WERI-Rb-1 (cell line): ENCODE data around the gene RUNX2.

Source experiments
- DNase-seq: peaks from one replicate; pipeline ENCODE4 v3.0.0-alpha.2; 2020
- H3K27ac ChIP-seq: fragments of 250-450 bp; sonication (Bioruptor Pico); 2 replicates; pipeline ENCODE4 v1.5.1; 2020; ENCODE audit warnings: mild to moderate bottlenecking, moderate library complexity
- H3K27me3 ChIP-seq: fragments of 250-450 bp; sonication (Bioruptor Pico); 2 replicates; pipeline ENCODE4 v1.5.1; 2021; ENCODE audit warnings: mild to moderate bottlenecking, low read depth, moderate library complexity; ENCODE audit not compliant: insufficient read depth, severe bottlenecking
- H3K36me3 ChIP-seq: fragments of 250-450 bp; sonication (Bioruptor Pico); 2 replicates; pipeline ENCODE4 v1.5.1; 2020; ENCODE audit warnings: mild to moderate bottlenecking, moderate library complexity
- H3K4me3 ChIP-seq: 2 replicates; pipeline ENCODE4 v1.5.1; 2011; ENCODE audit warnings: low read depth, mild to moderate bottlenecking, control low read depth, low read length
- H3K9me3 ChIP-seq: fragments of 250-450 bp; sonication (Bioruptor Pico); 2 replicates; pipeline ENCODE4 v1.5.1; 2021; ENCODE audit warnings: mild to moderate bottlenecking, moderate library complexity; ENCODE audit not compliant: severe bottlenecking
- TF ChIP-seq, protein P1 (sequence below): IDR thresholded peaks from 2 replicates; pipeline ENCODE4 v1.5.1; 2011; ENCODE audit warnings: low read depth, mild to moderate bottlenecking, control low read depth, inconsistent platforms, low read length

RUNX2 gene

DNA sequence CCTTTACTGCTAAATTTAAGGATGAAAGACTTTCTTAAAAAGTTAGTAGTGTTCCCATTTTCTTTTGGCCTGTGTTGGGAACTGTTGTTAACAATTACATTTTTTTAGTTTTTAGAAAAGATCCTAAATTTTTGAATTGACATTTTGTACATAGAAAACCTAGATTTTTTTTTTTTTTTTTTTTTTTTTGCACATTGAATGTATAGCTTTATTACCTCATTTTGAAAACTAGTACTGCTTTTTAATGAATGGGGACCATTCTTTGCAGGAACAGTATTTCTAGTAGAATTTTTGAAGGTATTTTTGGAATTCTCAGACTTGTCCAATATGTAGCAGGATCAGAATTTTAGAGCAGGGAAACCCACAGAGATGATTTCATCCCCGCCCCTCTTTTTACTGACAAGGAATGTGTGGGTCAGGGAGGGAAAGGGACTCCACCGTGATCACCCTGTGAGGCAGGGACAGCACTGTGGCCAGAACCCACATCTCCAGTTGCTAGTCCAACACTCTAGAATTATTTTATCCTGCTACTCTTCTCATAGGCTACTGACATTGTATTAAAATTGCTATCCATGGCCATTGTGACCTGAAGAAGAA is 204.0 kb downstream of the RUNX2 start:
- Histone ChIP-seq H3K27ac (no peak overlapping the region), H3K27me3 (no peaks in the 10 kb centered on the region), H3K36me3 (no peaks in the 10 kb centered on the region), H3K4me3 (no peak overlapping the region), H3K9me3 (no peaks in the 10 kb centered on the region)
- TF ChIP-seq, protein P1, sequence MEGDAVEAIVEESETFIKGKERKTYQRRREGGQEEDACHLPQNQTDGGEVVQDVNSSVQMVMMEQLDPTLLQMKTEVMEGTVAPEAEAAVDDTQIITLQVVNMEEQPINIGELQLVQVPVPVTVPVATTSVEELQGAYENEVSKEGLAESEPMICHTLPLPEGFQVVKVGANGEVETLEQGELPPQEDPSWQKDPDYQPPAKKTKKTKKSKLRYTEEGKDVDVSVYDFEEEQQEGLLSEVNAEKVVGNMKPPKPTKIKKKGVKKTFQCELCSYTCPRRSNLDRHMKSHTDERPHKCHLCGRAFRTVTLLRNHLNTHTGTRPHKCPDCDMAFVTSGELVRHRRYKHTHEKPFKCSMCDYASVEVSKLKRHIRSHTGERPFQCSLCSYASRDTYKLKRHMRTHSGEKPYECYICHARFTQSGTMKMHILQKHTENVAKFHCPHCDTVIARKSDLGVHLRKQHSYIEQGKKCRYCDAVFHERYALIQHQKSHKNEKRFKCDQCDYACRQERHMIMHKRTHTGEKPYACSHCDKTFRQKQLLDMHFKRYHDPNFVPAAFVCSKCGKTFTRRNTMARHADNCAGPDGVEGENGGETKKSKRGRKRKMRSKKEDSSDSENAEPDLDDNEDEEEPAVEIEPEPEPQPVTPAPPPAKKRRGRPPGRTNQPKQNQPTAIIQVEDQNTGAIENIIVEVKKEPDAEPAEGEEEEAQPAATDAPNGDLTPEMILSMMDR: no peak
- no peak for DNase-seq

DNA sequence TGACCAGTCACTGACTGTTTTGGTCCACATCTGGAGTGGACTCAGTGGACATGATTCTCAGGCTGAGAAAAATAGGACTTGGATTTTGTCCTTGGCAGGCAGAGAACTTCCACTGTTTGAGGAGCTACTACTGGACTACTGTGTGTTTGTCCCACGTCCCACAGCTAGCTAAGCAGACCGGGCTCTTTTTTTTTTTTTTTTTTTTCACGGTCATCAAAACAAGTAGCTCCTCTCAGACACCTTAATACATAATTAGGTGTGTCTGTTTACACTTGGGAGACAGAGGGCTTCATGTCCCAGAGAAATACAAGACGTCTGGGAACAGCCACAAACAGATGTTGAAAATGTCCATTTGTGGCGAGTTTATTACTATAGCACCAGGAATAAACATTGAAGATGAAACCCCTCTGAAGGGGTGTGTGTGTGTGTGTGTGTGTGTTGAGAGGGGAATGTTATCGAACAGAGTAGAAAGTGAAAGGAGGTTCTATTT is 204.6 kb downstream of the RUNX2 start:
- DNase-seq: no peak
- no peaks in the 10 kb centered on the region for H3K27me3 ChIP-seq
- no peaks in the 10 kb centered on the region for H3K36me3 ChIP-seq
- TF ChIP-seq, protein P1: no peak
- no peak overlapping the region for H3K4me3 ChIP-seq
- H3K9me3 ChIP-seq: no peaks in the 10 kb centered on the region
- no peak overlapping the region for H3K27ac ChIP-seq

DNA sequence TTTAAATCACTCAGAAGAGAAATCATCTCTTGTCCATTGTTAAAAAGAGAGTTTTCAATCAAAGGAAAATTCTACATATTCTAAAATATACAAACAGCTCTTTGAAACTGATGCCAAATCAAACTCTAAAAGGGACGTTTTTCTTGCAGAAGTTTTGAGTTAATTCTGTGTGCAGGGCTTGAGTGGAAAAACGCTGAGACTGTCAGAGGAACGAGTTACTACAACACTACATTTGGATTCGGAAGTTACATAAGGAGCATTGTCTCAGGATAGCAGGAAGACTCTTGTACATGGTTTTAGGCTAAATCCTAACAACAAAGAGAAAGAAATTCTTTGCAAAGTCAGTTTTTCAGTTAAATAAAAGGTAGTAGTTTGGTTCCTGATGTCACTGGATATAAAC is 205.3 kb downstream of the RUNX2 start:
- TF ChIP-seq, protein P1: no peak
- H3K27me3 ChIP-seq: no peaks in the 10 kb centered on the region
- no peak for DNase-seq
- no peaks in the 10 kb centered on the region for H3K36me3 ChIP-seq
- H3K9me3 ChIP-seq: no peaks in the 10 kb centered on the region
- no peak overlapping the region for H3K4me3 ChIP-seq
- no peak overlapping the region for H3K27ac ChIP-seq

DNA sequence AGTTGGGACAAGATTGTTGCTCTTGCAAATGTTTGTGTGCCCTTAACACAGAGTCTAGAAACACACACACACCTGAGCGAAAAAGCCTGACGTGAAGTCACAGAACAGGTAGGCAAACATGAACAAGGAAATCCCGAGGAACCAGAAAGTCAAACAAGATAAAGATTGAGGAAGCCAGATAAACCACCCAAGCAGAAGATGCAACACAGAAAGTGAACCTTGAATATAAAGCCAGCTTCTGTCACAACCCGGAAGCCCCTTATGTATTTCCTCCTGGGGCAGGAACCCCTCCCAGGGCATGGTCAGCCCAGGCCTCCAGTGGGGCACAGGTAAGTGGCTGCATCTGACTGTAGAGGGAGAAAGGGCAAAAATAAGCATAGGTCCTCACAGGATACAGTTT is 207.8 kb downstream of the RUNX2 start:
- TF ChIP-seq, protein P1: no peak
- Histone ChIP-seq H3K27me3 (no peaks in the 10 kb centered on the region), H3K36me3 (no peaks in the 10 kb centered on the region), H3K9me3 (no peaks in the 10 kb centered on the region), H3K4me3 (no peak overlapping the region), H3K27ac (no peak overlapping the region)
- no peak for DNase-seq

DNA sequence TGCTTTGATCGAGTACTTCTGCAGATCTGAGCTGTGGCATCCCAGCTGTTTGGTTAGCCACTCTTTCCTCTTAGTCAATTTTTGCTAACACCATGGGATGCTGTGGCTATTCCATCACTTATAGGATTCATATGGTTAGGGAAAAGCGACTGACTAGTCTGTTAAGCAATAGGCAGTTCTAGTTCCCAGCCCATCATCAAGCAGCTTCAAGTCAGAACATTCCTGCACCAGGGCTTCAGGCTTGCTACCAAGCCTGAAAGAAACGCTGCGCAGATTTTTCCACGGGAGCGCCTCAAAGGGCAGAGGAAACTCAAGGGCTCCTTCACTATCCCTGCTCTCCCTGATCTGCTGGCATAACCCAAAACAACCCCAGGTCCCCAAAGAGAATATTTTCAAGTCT is 209.4 kb downstream of the RUNX2 start:
- H3K9me3 ChIP-seq: no peaks in the 10 kb centered on the region
- no peaks in the 10 kb centered on the region for H3K36me3 ChIP-seq
- no peak overlapping the region for H3K27ac ChIP-seq
- H3K27me3 ChIP-seq: no peaks in the 10 kb centered on the region
- no peak overlapping the region for H3K4me3 ChIP-seq
- TF ChIP-seq, protein P1: no peak
- DNase-seq: no peak
